H9 (cell line): ENCODE measurements around the gene PKNOX2. TPM values are rescaled to one million over a fixed set of nuclear protein-coding genes. Genes with fewer than 3 reads are reported as not detected.
A peak's percentile ranks its signal among the peaks of the same experiment; 100 is the strongest.

Experiments
- DNase-seq: peaks from one replicate; pipeline ENCODE4 v3.0.0-alpha.2; 2017
- H2AFZ ChIP-seq: one replicate; pipeline ENCODE4 v1.6.1; 2013; ENCODE audit warnings: mild to moderate bottlenecking, low read length, control low read depth, moderate library complexity
- H2AK5ac ChIP-seq: 2 replicates; pipeline ENCODE4 v1.6.1; 2013; ENCODE audit warnings: low read length, control low read depth, mixed read lengths; ENCODE audit not compliant: insufficient read length
- H2BK120ac ChIP-seq: one replicate; pipeline ENCODE4 v1.6.1; 2013; ENCODE audit warnings: low read depth, mild to moderate bottlenecking, low read length, control low read depth, inconsistent platforms; ENCODE audit not compliant: poor library complexity, severe bottlenecking
- H2BK12ac ChIP-seq: 2 replicates; pipeline ENCODE4 v1.6.1; 2013; ENCODE audit warnings: low read length, control low read depth, mixed read lengths, low read depth; ENCODE audit not compliant: insufficient read length
- H2BK15ac ChIP-seq: 2 replicates; pipeline ENCODE4 v1.6.1; 2013; ENCODE audit warnings: low read depth, low read length, control low read depth
- H2BK20ac ChIP-seq: one replicate; pipeline ENCODE4 v1.6.1; 2013; ENCODE audit warnings: low read depth, mild to moderate bottlenecking, low read length, control low read depth, inconsistent platforms; ENCODE audit not compliant: poor library complexity, severe bottlenecking
- H2BK5ac ChIP-seq: 2 replicates; pipeline ENCODE4 v1.6.1; 2013; ENCODE audit warnings: low read length, control low read depth, mixed read lengths; ENCODE audit not compliant: insufficient read length
- H3K14ac ChIP-seq: 2 replicates; pipeline ENCODE4 v1.6.1; 2013; ENCODE audit warnings: low read length, control low read depth; ENCODE audit not compliant: insufficient read depth
- H3K18ac ChIP-seq: 2 replicates; pipeline ENCODE4 v1.6.1; 2013; ENCODE audit warnings: low read depth, mild to moderate bottlenecking, mixed read lengths, low read length, control low read depth; ENCODE audit not compliant: insufficient read length
- H3K23ac ChIP-seq: 2 replicates; pipeline ENCODE4 v1.6.1; 2013; ENCODE audit warnings: low read length, control low read depth, mixed read lengths, low read depth; ENCODE audit not compliant: insufficient read length
- H3K23me2 ChIP-seq: 2 replicates; pipeline ENCODE4 v1.6.1; 2013; ENCODE audit warnings: low read depth, mild to moderate bottlenecking, mixed read lengths, low read length, control low read depth; ENCODE audit not compliant: insufficient read length, poor library complexity, severe bottlenecking
- H3K27ac ChIP-seq: 2 replicates; pipeline ENCODE4 v1.5.1; 2013; ENCODE audit warnings: low read length, control low read depth, mixed read lengths, low read depth; ENCODE audit not compliant: insufficient read length
- H3K27me3 ChIP-seq: 2 replicates; pipeline ENCODE4 v1.6.1; 2013; ENCODE audit warnings: low read length, control low read depth, inconsistent platforms; ENCODE audit not compliant: insufficient read depth
- H3K4ac ChIP-seq: 2 replicates; pipeline ENCODE4 v1.6.1; 2013; ENCODE audit warnings: low read depth, mild to moderate bottlenecking, control low read depth, inconsistent platforms, low read length, moderate library complexity
- H3K4me1 ChIP-seq: 2 replicates; pipeline ENCODE4 v1.6.1; 2013; ENCODE audit warnings: low read length, control low read depth, inconsistent platforms; ENCODE audit not compliant: insufficient read depth
- H3K4me2 ChIP-seq: 2 replicates; pipeline ENCODE4 v1.6.1; 2013; ENCODE audit warnings: low read length, control low read depth, mixed read lengths; ENCODE audit not compliant: insufficient read length, insufficient read depth
- H3K56ac ChIP-seq: 2 replicates; pipeline ENCODE4 v1.6.1; 2013; ENCODE audit warnings: low read depth, mild to moderate bottlenecking, mixed read lengths, low read length, control low read depth; ENCODE audit not compliant: insufficient read length
- H3K79me1 ChIP-seq: 2 replicates; pipeline ENCODE4 v1.6.1; 2013; ENCODE audit warnings: low read depth, mild to moderate bottlenecking, moderate library complexity, low read length, control low read depth, inconsistent platforms; ENCODE audit not compliant: insufficient read depth, poor library complexity, severe bottlenecking
- H3K79me2 ChIP-seq: 2 replicates; pipeline ENCODE4 v1.6.1; 2013; ENCODE audit warnings: low read length, control low read depth, inconsistent platforms; ENCODE audit not compliant: insufficient read depth
- H3K9ac ChIP-seq: 2 replicates; pipeline ENCODE4 v1.6.1; 2013; ENCODE audit warnings: low read length, control low read depth, mixed read lengths; ENCODE audit not compliant: insufficient read length; ENCODE audit errors: extremely low read depth
- H3K9me3 ChIP-seq: one replicate; pipeline ENCODE4 v1.6.1; 2013; ENCODE audit warnings: low read depth, low read length, inconsistent platforms; ENCODE audit not compliant: control insufficient read depth
- H3T11ph ChIP-seq: one replicate; pipeline ENCODE4 v1.6.1; 2013; ENCODE audit warnings: mild to moderate bottlenecking, low read length, control low read depth, inconsistent platforms
- H4K20me1 ChIP-seq: one replicate; pipeline ENCODE4 v1.6.1; 2013; ENCODE audit not compliant: control insufficient read depth, insufficient read length, insufficient read depth
- H4K5ac ChIP-seq: 2 replicates; pipeline ENCODE4 v1.6.1; 2013; ENCODE audit warnings: low read depth, mild to moderate bottlenecking, mixed read lengths, low read length, control low read depth; ENCODE audit not compliant: insufficient read length
- H4K8ac ChIP-seq: replicated peaks from 2 replicates; pipeline ENCODE4 v1.6.1; 2013; ENCODE audit warnings: low read length, control low read depth, mixed read lengths, low read depth; ENCODE audit not compliant: insufficient read length
- H4K91ac ChIP-seq: 2 replicates; pipeline ENCODE4 v1.6.1; 2013; ENCODE audit warnings: low read depth, mild to moderate bottlenecking, moderate library complexity, mixed read lengths, low read length, control low read depth; ENCODE audit not compliant: insufficient read length
- H3K27ac Mint-ChIP-seq, 3 experiments: 2 replicates in 2 of 3; 3 replicates in 1 of 3; pipeline ENCODE4 v1.8.0; 2020 to 2021; ENCODE audit warnings: mixed read lengths in 3 of 3, mild to moderate bottlenecking in 1 of 3, moderate library complexity in 1 of 3
- H3K27me3 Mint-ChIP-seq: 2 replicates; pipeline ENCODE4 v1.8.0; 2021; ENCODE audit warnings: low read depth, mild to moderate bottlenecking, moderate library complexity, mixed read lengths
- H3K36me3 Mint-ChIP-seq, 3 experiments: 2 replicates in 2 of 3; 3 replicates in 1 of 3; pipeline ENCODE4 v1.8.0; 2020 to 2021; ENCODE audit warnings: low read depth in 3 of 3, mixed read lengths in 3 of 3; ENCODE audit not compliant: insufficient read depth in 1 of 3
- H3K4me1 Mint-ChIP-seq, 2 experiments: 2 replicates each; pipeline ENCODE4 v1.8.0; 2020; ENCODE audit warnings: mixed read lengths in 2 of 2
- H3K4me3 Mint-ChIP-seq, 2 experiments: 2 replicates in 1 of 2; 3 replicates in 1 of 2; pipeline ENCODE4 v1.8.0; 2020 to 2021; ENCODE audit warnings: mild to moderate bottlenecking in 2 of 2, mixed read lengths in 2 of 2, moderate library complexity in 1 of 2
- H3K9me3 Mint-ChIP-seq, 2 experiments: 2 replicates in 1 of 2; 3 replicates in 1 of 2; pipeline ENCODE4 v1.8.0; 2020; ENCODE audit warnings: mild to moderate bottlenecking in 2 of 2, mixed read lengths in 2 of 2, moderate library complexity in 1 of 2
- WGBS: extraction: QIAGEN DNeasy Blood & Tissue Kit; methylation state at CpG from one replicate; pipeline ENCODE4 v1.1.7; 2013; ENCODE audit warnings: missing lambda C conversion rate, low lambda C conversion rate, mixed read lengths; ENCODE audit not compliant: insufficient read length; ENCODE audit errors: extremely low coverage; 5-methylcytosine and 5-hydroxymethylcytosine counted together
- total RNA-seq: library from RNA; stranded (reverse); gene quantifications from 2 replicates; pipeline ENCODE4 v1.2.1, GENCODE V29; 2021
- TF ChIP-seq, protein P1 (sequence below): fragments of 200-600 bp; sonication (generic); conservative IDR thresholded peaks from 3 replicates; pipeline ENCODE4 v1.8.0; 2021; ENCODE audit warnings: antibody characterized with exemption, mild to moderate bottlenecking

The PKNOX2 gene
- total RNA-seq, 1 experiment from 2014 or later = 1.3 TPM

DNA sequence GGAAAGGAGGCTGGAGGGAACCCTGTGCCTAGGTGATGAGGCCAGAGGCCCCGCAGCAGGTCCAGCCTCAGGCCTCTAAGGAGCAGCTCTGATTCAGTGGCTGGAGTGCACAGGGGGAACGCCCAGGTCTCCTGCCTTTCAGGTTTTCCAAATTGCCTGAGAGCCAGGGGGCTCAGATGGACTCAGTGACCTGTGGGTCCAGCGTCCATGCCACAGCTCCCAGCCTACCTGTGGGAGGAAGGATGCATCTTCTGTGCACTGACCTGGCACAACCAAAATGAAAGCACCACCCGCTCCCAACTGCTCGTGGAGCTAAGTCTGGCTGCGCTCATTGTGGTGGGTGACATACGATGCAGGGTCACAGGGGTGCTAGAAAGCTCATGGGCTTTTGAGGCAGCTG lies 248.7 kb downstream of the PKNOX2 start:
- H3K9ac ChIP-seq = no peak overlapping the region
- H4K5ac ChIP-seq = no peak overlapping the region
- H2BK120ac ChIP-seq = no peak overlapping the region
- no peaks in the 10 kb centered on the region for H4K20me1 ChIP-seq
- peaks cover 9% of the 10 kb centered on the region; the same call in 1 of the 2 replicates for H3K27me3 Mint-ChIP-seq
- no peaks in the 10 kb centered on the region for H3K9me3 ChIP-seq
- no peak overlapping the region for H3K4me2 ChIP-seq
- peaks cover 17 to 27% of the 10 kb centered on the region in 2 experiments for H3K4me1 Mint-ChIP-seq
- H3K4me3 Mint-ChIP-seq = no peak overlapping the region
- no peak overlapping the region for H3K23ac ChIP-seq
- WGBS = no CpG with 5 or more reads among the region's 7 CpGs
- H3K56ac ChIP-seq = no peak overlapping the region
- no peaks in the 10 kb centered on the region for H3K79me1 ChIP-seq
- H3K79me2 ChIP-seq = no peaks in the 10 kb centered on the region
- H3K27ac Mint-ChIP-seq = 0 out of 7 replicates have a peak overlapping the region, but pooled peaks of 1 of the 3 experiments have one; percentile 70
- H3T11ph ChIP-seq = no peak overlapping the region
- H2AK5ac ChIP-seq = no peak overlapping the region
- H3K27me3 ChIP-seq = no peaks in the 10 kb centered on the region
- no peak overlapping the region for H2BK5ac ChIP-seq
- no peak overlapping the region for H3K14ac ChIP-seq
- no peak for DNase-seq
- no peak overlapping the region for H2BK15ac ChIP-seq
- H4K8ac ChIP-seq = no peak overlapping the region
- no peak overlapping the region for H2BK12ac ChIP-seq
- no peak overlapping the region for H3K4ac ChIP-seq
- no peaks in the 10 kb centered on the region for H3K4me1 ChIP-seq
- no peak overlapping the region for H2AFZ ChIP-seq
- H3K36me3 Mint-ChIP-seq = 0 out of 7 replicates have a peak, but pooled peaks cover 0 to 4% (median 2%) of the 10 kb centered on the region in 3 experiments
- H3K18ac ChIP-seq = no peak overlapping the region
- H3K9me3 Mint-ChIP-seq = no peaks in the 10 kb centered on the region
- H4K91ac ChIP-seq = no peak overlapping the region
- no peak overlapping the region for H2BK20ac ChIP-seq
- no peak overlapping the region for H3K27ac ChIP-seq
- H3K23me2 ChIP-seq = no peaks in the 10 kb centered on the region
- TF ChIP-seq, protein P1, sequence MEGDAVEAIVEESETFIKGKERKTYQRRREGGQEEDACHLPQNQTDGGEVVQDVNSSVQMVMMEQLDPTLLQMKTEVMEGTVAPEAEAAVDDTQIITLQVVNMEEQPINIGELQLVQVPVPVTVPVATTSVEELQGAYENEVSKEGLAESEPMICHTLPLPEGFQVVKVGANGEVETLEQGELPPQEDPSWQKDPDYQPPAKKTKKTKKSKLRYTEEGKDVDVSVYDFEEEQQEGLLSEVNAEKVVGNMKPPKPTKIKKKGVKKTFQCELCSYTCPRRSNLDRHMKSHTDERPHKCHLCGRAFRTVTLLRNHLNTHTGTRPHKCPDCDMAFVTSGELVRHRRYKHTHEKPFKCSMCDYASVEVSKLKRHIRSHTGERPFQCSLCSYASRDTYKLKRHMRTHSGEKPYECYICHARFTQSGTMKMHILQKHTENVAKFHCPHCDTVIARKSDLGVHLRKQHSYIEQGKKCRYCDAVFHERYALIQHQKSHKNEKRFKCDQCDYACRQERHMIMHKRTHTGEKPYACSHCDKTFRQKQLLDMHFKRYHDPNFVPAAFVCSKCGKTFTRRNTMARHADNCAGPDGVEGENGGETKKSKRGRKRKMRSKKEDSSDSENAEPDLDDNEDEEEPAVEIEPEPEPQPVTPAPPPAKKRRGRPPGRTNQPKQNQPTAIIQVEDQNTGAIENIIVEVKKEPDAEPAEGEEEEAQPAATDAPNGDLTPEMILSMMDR = no peak
